HG02943 (cell line): Measurements from ENCODE around the gene WDR27.
"Not testable (repeated sequence)": the region's sequence is repeated elsewhere in the genome, so short reads cannot be mapped to it uniquely, and the experiment has no call there.

ENCODE experiments used
- ATAC-seq: cut with Tn5 transposase; IDR thresholded peaks from one replicate; pipeline ENCODE4 v1.9.1; 2021; ENCODE audit warnings: mild to moderate bottlenecking, low read depth, moderate library complexity; ENCODE audit not compliant: unreplicated experiment

The WDR27 gene

GRCh38 chr6:169619650-169620049 is 82.2 kb downstream of the WDR27 start:
- no peak for ATAC-seq

GRCh38 chr6:169618526-169619490 is 83.0 kb downstream of the WDR27 start:
- no peak for ATAC-seq

GRCh38 chr6:169617562-169617961 is 84.3 kb downstream of the WDR27 start:
- ATAC-seq, result no peak

- not testable (repeated sequence) for ATAC-seq
These were observed 93.2 kb downstream of the WDR27 start for GRCh38 chr6:169608609-169609008.

GRCh38 chr6:169604076-169604475 is 97.8 kb downstream of the WDR27 start:
- no peak for ATAC-seq

GRCh38 chr6:169601129-169601528 is 100.7 kb downstream of the WDR27 start:
- ATAC-seq, result not testable (repeated sequence)

GRCh38 chr6:169592558-169592957 is 109.3 kb downstream of the WDR27 start:
- ATAC-seq, result no peak

- no peak for ATAC-seq
These were observed 110.2 kb downstream of the WDR27 start for GRCh38 chr6:169591616-169592015.

GRCh38 chr6:169590376-169590939 is 111.4 kb downstream of the WDR27 start:
- ATAC-seq, result no peak

- ATAC-seq, result peak; percentile 46
These were observed 112.1 kb downstream of the WDR27 start for GRCh38 chr6:169589699-169590257.

GRCh38 chr6:169589293-169589692 is 112.5 kb downstream of the WDR27 start:
- peak; percentile 66 for ATAC-seq

- no peak for ATAC-seq
These were observed 113.9 kb downstream of the WDR27 start for GRCh38 chr6:169587975-169588374.

GRCh38 chr6:169583886-169584541 is 117.8 kb downstream of the WDR27 start:
- ATAC-seq, result no peak

- no peak for ATAC-seq
These were observed 122.3 kb downstream of the WDR27 start for GRCh38 chr6:169579407-169580111.

- no peak for ATAC-seq
These were observed 123.9 kb downstream of the WDR27 start for GRCh38 chr6:169577974-169578373.

GRCh38 chr6:169577236-169577635 is 124.6 kb downstream of the WDR27 start:
- no peak for ATAC-seq

GRCh38 chr6:169575821-169576220 is 126.0 kb downstream of the WDR27 start:
- ATAC-seq, result no peak

GRCh38 chr6:169575365-169575764 is 126.5 kb downstream of the WDR27 start:
- ATAC-seq, result no peak

- ATAC-seq, result no peak
These were observed 127.4 kb downstream of the WDR27 start for GRCh38 chr6:169574420-169574819.

GRCh38 chr6:169573883-169574282 is 127.9 kb downstream of the WDR27 start:
- no peak for ATAC-seq
